NCI-H1092 (cell line): ENCODE results near the gene RPP38.

Experiments used
- DNase-seq: peaks from one replicate; lab custom pipeline; 2025; lab: John Stamatoyannopoulos, UW

The RPP38 gene

GRCh38 chr10:15152556-15152955 is 55.4 kb downstream of the RPP38 start:
- DNase-seq = no peak
